Mammary epithelial cell (primary cell): ENCODE results near the gene RNF207.

Experiments
- CTCF ChIP-seq, 2 donors: IDR thresholded peaks in 1 of 2; conservative IDR thresholded peaks in 1 of 2; 2 replicates each; pipeline ENCODE4 v1.5.1; 2011 to 2012; ENCODE audit warnings: inconsistent platforms in 2 of 2, low read length in 2 of 2, mild to moderate bottlenecking in 2 of 2, control low read depth in 1 of 2, low read depth in 1 of 2; ENCODE audit not compliant: insufficient read depth in 1 of 2; ENCODE audit errors: extremely low read depth in 1 of 2
- EZH2 ChIP-seq: IDR thresholded peaks from 2 replicates; pipeline ENCODE4 v1.6.1; 2012; ENCODE audit warnings: low read length, inconsistent platforms, borderline replicate concordance

- TF ChIP-seq CTCF (conservative IDR thresholded peaks at IDR 0.05 in 1 of 2, IDR thresholded peaks at IDR 0.05 in 1 of 2; ENCODE audit: extremely low read depth in 1 of 2, insufficient read depth in 1 of 2, low read depth in 1 of 2, low read length in 2 of 2) = no peak
- TF ChIP-seq EZH2 = peak; percentile 19
Measured at GRCh38 chr1:6180268-6180706, 25.6 kb upstream of the RNF207 start, which contains the start of gene CHD5.
